T-helper 22 cell (primary cell): ENCODE measurements around the gene ARID4A.
A peak's percentile ranks its signal among the peaks of the same experiment; 100 is the strongest.
"Not testable (repeated sequence)": the region's sequence is repeated elsewhere in the genome, so short reads cannot be mapped to it uniquely, and the experiment has no call there.

Experiments
- DNase-seq: peaks from one replicate; pipeline ENCODE4 v3.0.0-alpha.2; 2020; ENCODE audit warnings: low read depth

ARID4A gene

GRCh38 chr14:58362798-58363412 is 64.5 kb downstream of the ARID4A start:
- DNase-seq = no peak

- no peak for DNase-seq
Measured at GRCh38 chr14:58364316-58364715, 66.0 kb downstream of the ARID4A start.

GRCh38 chr14:58367296-58367695 is 68.9 kb downstream of the ARID4A start:
- DNase-seq = no peak

- DNase-seq = no peak
Measured at GRCh38 chr14:58368956-58369355, 70.6 kb downstream of the ARID4A start.

GRCh38 chr14:58376791-58377190 is 78.4 kb downstream of the ARID4A start:
- no peak for DNase-seq

- DNase-seq = no peak
Measured at GRCh38 chr14:58390830-58391229, 92.5 kb downstream of the ARID4A start.

- no peak for DNase-seq
Measured at GRCh38 chr14:58395562-58395811, 97.1 kb downstream of the ARID4A start.

GRCh38 chr14:58395812-58396788 is 97.7 kb downstream of the ARID4A start, which contains the start of gene TOMM20L:
Gene TOMM20L, plus strand, starts transcription at chr14:58395930. Its CDS starts 28 bp downstream, at chr14:58395958.
- DNase-seq = peak; percentile 36

- DNase-seq = no peak
Measured at GRCh38 chr14:58397156-58397555, 98.8 kb downstream of the ARID4A start.

GRCh38 chr14:58398495-58398894 is 100.1 kb downstream of the ARID4A start:
- DNase-seq = no peak

GRCh38 chr14:58398895-58399294 is 100.5 kb downstream of the ARID4A start:
- DNase-seq = no peak

GRCh38 chr14:58401587-58401986 is 103.2 kb downstream of the ARID4A start:
- DNase-seq = no peak

- no peak for DNase-seq
Measured at GRCh38 chr14:58408681-58409215, 110.4 kb downstream of the ARID4A start.

GRCh38 chr14:58414845-58415244 is 116.5 kb downstream of the ARID4A start:
- DNase-seq = no peak

GRCh38 chr14:58415636-58416547 is 117.5 kb downstream of the ARID4A start:
- DNase-seq = no peak

GRCh38 chr14:58416934-58417333 is 118.6 kb downstream of the ARID4A start:
- not testable (repeated sequence) for DNase-seq
